ENCODE data around the gene RNU2-1. TPM values are rescaled to one million over a fixed set of nuclear protein-coding genes. Genes with fewer than 3 reads are reported as not detected.
"Not testable (repeated sequence)": the region's sequence is repeated elsewhere in the genome, so short reads cannot be mapped to it uniquely, and the experiment has no call there.

RNU2-1 gene
- total RNA-seq, 1 donor from 2014 or later = not detected

DNA sequence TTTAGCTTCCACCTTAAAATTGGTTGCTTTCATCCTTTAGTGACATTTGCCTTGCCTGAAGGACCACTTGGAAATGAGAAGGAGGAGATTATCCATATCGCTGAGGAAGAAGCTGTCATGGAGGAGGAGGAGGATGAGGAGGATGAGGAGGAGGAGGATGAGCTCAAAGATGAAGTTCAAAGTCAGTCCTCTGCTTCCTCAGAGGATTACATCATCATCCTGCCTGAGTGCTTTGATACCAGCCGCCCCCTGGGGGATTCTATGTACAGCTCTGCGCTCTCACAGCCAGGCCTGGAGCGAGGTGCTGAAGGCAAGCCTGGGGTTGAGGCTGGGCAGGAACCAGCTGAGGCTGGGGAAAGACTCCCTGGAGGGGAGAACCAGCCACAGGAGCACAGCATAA is 33.6 kb downstream of the RNU2-1 start:
- no peak overlapping the region for H3K27ac ChIP-seq
- peaks cover 93 to 100% of the 10 kb centered on the region in 2 donors for H3K36me3 ChIP-seq
- intact Hi-C loops (cut with DNase I) = no loop called here

DNA sequence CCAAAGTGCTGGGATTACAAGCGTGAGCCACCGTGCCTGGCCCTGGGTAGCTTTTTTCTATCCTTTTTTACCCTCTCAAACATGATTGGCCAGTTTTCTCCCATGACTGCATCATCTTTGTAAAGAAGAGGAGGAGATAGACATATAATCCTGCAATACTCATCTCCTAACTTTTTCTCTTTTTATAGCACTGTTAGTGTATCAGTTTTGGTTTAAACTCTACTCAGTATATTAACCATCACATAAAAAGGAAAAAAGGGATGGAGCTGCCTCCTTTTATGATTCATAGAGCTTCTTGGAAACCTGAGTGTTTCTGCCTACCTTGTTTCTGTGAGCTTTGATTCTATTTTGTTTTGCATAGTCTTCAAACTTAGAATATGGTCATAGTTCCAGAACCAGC is 34.1 kb downstream of the RNU2-1 start:
- no peak for DNase-seq (ENCODE audit: low spot score in 2 of 2)
- no peaks in the 10 kb centered on the region for H3K4me1 ChIP-seq
- H3K9me3 ChIP-seq = no peaks in the 10 kb centered on the region
- peaks cover 94 to 100% of the 10 kb centered on the region in 2 donors for H3K36me3 ChIP-seq
- TF ChIP-seq, protein P1, sequence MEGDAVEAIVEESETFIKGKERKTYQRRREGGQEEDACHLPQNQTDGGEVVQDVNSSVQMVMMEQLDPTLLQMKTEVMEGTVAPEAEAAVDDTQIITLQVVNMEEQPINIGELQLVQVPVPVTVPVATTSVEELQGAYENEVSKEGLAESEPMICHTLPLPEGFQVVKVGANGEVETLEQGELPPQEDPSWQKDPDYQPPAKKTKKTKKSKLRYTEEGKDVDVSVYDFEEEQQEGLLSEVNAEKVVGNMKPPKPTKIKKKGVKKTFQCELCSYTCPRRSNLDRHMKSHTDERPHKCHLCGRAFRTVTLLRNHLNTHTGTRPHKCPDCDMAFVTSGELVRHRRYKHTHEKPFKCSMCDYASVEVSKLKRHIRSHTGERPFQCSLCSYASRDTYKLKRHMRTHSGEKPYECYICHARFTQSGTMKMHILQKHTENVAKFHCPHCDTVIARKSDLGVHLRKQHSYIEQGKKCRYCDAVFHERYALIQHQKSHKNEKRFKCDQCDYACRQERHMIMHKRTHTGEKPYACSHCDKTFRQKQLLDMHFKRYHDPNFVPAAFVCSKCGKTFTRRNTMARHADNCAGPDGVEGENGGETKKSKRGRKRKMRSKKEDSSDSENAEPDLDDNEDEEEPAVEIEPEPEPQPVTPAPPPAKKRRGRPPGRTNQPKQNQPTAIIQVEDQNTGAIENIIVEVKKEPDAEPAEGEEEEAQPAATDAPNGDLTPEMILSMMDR (IDR thresholded peaks at IDR 0.05) = no peak
- intact Hi-C loops (cut with DNase I) = no loop called here
- H3K27me3 ChIP-seq = no peaks in the 10 kb centered on the region
- no peak overlapping the region for H3K4me3 ChIP-seq
- no peak overlapping the region for H3K27ac ChIP-seq

More for the DNA sequence above, 33.6 kb downstream of the RNU2-1 start:
- H3K4me1 ChIP-seq = no peaks in the 10 kb centered on the region
- H3K9me3 ChIP-seq = no peaks in the 10 kb centered on the region
- H3K4me3 ChIP-seq = no peak overlapping the region
- no peak for DNase-seq (ENCODE audit: low spot score in 2 of 2)
- TF ChIP-seq, protein P1 (IDR thresholded peaks at IDR 0.05) = no peak
- no peaks in the 10 kb centered on the region for H3K27me3 ChIP-seq

DNA sequence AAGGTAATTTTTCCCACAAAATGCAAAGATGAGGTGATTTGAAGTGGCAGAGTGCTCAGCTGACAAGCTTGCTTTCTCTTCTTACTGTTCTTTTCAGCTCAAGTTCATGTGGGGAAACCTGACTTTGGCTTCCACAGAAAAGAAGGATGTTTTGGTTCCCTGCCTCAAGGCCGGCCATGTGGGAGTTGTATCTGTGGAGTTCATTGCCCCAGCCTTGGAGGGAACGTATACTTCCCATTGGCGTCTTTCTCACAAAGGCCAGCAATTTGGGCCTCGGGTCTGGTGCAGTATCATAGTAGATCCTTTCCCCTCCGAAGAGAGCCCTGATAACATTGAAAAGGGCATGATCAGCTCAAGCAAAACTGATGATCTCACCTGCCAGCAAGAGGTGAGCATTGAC is 40.5 kb downstream of the RNU2-1 start:
- intact Hi-C loops (cut with DNase I) = no loop called here
- Histone ChIP-seq H3K9me3 (no peaks in the 10 kb centered on the region), H3K4me3 (no peak overlapping the region), H3K27ac (no peak overlapping the region), H3K27me3 (no peaks in the 10 kb centered on the region), H3K4me1 (no peaks in the 10 kb centered on the region), H3K36me3 (peaks cover 92 to 100% of the 10 kb centered on the region in 2 donors)
- DNase-seq (ENCODE audit: low spot score in 2 of 2) = no peak
- TF ChIP-seq, protein P1 (IDR thresholded peaks at IDR 0.05) = no peak

DNA sequence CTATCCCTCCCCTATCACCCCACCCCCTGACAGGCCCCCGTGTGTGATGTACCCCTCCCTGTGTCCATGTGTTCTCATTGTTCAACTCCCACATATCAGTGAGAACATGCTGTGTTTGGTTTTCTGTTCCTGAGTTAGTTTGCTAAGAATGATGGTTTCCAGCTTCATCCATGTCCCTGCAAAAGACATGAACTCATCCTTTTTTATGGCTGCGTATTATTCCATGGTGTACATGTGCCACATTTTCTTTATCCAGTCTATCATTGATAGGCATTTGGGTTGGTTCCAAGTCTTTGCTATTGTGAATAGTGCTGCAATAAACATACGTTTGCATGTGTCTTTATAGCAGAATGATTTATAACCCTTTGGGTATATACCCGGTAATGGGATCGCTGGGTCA is 47.1 kb downstream of the RNU2-1 start:
- H3K4me1 ChIP-seq; H3K9me3 ChIP-seq; intact Hi-C loops (cut with DNase I); H3K27ac ChIP-seq; H3K27me3 ChIP-seq; H3K4me3 ChIP-seq; DNase-seq (ENCODE audit: low spot score in 2 of 2): not testable (repeated sequence)
- H3K36me3 ChIP-seq = peaks cover 70 to 90% of the 10 kb centered on the region in 2 donors

DNA sequence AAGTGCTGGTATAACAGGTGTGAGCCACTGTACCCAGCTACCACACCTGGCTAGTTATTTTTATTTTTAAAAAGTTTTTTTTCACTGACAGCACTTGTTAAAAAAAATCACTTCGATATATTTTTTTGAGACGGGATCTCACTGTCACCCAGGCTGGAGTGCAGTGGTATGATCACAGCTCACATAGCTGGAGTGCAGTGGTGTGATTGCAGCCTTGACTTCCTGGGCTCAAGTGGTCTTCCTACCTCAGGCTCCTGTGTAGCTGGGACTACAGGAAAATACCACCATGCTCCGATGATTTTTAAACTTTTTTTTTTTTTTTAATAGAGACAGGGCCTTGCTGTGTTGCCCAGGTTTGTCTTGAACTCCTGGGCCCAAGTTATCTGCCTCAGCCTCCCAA is 49.9 kb downstream of the RNU2-1 start:
- DNase-seq (ENCODE audit: low spot score in 2 of 2) = no peak
- Histone ChIP-seq H3K36me3 (peaks cover 65 to 90% of the 10 kb centered on the region in 2 donors), H3K9me3 (no peaks in the 10 kb centered on the region), H3K4me1 (peaks cover 0 to under 1% of the 10 kb centered on the region in 2 donors), H3K27me3 (no peaks in the 10 kb centered on the region), H3K27ac (no peak overlapping the region), H3K4me3 (no peak overlapping the region)
- intact Hi-C loops (cut with DNase I) = no loop called here
- TF ChIP-seq, protein P1 (IDR thresholded peaks at IDR 0.05) = no peak

Other genes with a start within 250 kb of the RNU2-1 start
- 417 TPM for gene RPL27, start 235.6 kb downstream of the RNU2-1 start, total RNA-seq
- gene IFI35, start 227.2 kb downstream of the RNU2-1 start, total RNA-seq = 45.2 TPM
- 296 TPM for gene VAT1, start 211.6 kb downstream of the RNU2-1 start, total RNA-seq
- gene RND2, start 208.7 kb downstream of the RNU2-1 start, total RNA-seq = 7.3 TPM
- gene BRCA1, start 108.6 kb downstream of the RNU2-1 start, total RNA-seq = 0.85 TPM
- 45.6 TPM for gene NBR1, start 62.8 kb downstream of the RNU2-1 start, total RNA-seq
- gene TMEM106A, start 22.1 kb downstream of the RNU2-1 start, total RNA-seq = 18.5 TPM
- gene CCDC200, start 5.4 kb downstream of the RNU2-1 start, total RNA-seq = not detected
- gene ARL4D, start 165.0 kb upstream of the RNU2-1 start, total RNA-seq = 3.3 TPM
- 50.0 TPM for gene DHX8, start 250.0 kb upstream of the RNU2-1 start, total RNA-seq